Measurements from ENCODE around the gene HOXA3. TPM values are rescaled to one million over a fixed set of nuclear protein-coding genes. Genes with fewer than 3 reads are reported as not detected.

HOXA3 gene
- polyA plus RNA-seq, 2 of the 4 experiments (the other 2 are of a cell fraction), result 3.3 to 8.7 TPM

DNA sequence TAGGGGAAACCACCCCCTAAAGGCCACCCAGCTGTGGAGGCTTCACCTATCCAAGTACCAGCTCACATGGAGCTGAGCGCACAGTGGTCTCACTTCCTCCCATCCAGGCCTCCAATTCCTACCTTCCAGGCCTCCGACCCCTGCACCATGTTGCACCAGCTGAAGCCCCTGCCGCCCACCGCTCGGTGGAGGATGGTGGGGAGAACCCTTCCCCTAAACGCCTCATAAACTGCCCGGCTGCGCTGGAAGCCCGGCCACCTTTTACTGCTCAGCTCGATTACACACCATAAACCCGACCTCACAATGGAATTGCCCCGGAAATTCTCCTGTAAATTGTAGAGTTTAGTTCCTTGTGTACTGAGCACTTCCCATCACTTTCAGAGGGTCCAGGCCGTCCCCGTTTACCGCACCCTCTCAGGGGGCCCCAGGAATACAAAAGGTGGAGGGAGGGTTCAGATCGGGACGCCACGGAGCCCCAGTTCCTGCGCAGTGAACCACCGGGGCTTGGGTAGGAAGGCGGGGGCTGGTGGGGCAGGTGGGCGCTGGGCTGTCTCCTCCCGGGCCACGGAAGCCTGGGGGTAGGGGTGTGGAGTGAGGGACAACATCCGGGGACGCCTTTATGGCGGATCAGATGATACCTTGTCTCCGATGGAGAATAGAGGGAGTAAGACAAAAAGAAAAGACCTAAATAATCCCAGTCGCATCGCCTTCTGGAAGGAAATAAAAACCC lies 5.5 kb upstream of the HOXA3 start (continued):
- TF ChIP-seq, protein P1, sequence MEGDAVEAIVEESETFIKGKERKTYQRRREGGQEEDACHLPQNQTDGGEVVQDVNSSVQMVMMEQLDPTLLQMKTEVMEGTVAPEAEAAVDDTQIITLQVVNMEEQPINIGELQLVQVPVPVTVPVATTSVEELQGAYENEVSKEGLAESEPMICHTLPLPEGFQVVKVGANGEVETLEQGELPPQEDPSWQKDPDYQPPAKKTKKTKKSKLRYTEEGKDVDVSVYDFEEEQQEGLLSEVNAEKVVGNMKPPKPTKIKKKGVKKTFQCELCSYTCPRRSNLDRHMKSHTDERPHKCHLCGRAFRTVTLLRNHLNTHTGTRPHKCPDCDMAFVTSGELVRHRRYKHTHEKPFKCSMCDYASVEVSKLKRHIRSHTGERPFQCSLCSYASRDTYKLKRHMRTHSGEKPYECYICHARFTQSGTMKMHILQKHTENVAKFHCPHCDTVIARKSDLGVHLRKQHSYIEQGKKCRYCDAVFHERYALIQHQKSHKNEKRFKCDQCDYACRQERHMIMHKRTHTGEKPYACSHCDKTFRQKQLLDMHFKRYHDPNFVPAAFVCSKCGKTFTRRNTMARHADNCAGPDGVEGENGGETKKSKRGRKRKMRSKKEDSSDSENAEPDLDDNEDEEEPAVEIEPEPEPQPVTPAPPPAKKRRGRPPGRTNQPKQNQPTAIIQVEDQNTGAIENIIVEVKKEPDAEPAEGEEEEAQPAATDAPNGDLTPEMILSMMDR (IDR thresholded peaks at IDR 0.05), result no peak
- TF ChIP-seq, protein P2, sequence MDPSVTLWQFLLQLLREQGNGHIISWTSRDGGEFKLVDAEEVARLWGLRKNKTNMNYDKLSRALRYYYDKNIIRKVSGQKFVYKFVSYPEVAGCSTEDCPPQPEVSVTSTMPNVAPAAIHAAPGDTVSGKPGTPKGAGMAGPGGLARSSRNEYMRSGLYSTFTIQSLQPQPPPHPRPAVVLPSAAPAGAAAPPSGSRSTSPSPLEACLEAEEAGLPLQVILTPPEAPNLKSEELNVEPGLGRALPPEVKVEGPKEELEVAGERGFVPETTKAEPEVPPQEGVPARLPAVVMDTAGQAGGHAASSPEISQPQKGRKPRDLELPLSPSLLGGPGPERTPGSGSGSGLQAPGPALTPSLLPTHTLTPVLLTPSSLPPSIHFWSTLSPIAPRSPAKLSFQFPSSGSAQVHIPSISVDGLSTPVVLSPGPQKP (IDR thresholded peaks at IDR 0.05; ENCODE audit: low read depth, low read length), result no peak
- TF ChIP-seq FOSB (CRISPR knock-in tag; IDR thresholded peaks at IDR 0.05), result no peak

DNA sequence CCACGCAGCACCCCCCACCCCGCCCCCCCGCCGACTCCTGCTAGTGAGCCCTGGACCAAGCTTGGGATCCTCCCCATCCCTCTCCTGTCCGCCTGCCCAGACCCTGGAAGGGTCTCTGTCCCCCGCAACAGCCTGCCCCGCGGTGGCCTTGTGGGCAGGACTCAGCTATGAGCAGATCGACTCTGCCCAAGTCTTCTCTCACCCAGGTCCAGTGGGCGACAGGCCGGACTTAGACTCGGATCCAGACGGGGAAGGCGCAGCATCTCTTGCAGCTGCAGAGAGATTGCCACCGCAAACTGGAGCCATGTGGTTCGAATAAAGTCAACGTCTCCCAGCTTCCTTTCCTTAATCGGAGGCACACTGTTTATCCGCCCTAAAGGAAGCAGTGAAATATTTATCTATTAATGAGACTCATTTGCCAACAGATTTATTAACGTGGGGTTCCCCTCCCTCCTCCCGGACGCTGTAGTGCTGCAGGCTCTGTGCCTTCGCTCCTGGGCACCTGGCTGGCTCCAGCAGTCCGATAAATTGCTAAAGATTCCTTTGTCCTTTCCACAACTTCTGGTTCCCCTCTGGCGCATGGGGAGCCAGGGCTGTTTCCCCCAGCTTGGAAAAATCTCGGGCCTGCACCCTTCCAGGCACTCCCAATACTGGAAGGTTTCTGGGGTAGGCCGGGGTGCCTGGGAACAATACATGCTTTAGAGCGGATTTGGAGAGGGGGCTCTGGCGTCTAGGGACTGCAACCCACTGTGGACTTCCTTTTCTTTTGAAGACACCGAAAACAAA lies 4.7 kb upstream of the HOXA3 start:
- FAIRE-seq, result no peak
- no peak for DNase-seq (ENCODE audit: low read depth in 1 of 2, low spot score in 1 of 2)
- ChIA-PET POLR2A (interaction anchor here (0.8 to 1.2 kb wide), 7 partner anchors 14 to 782 kb away, joined by 3 to 7 read pairs (median 3); partner anchors contain the start of genes HOXA11 and HOXA5), CTCF (interaction anchor here (0.7 to 3.5 kb wide), 9 partner anchors 8 to 792 kb away, joined by 3 to 32 read pairs (median 3); partner anchors contain the start of genes HOXA5 and HOXA6)
- no peaks in the 10 kb centered on the region for H3K9me3 ChIP-seq
- ATAC-seq, result no peak
- peak overlapping the region; percentile 74 to 85 for H3K27ac ChIP-seq
- H3K4me1 ChIP-seq, result 0 out of 3 replicates have a peak, but pooled peaks cover 3% of the 10 kb centered on the region
- WGBS (ENCODE audit: missing lambda C conversion rate), result 92% methylated on average over 23 of the region's 30 CpGs
- TF ChIP-seq, protein P3, sequence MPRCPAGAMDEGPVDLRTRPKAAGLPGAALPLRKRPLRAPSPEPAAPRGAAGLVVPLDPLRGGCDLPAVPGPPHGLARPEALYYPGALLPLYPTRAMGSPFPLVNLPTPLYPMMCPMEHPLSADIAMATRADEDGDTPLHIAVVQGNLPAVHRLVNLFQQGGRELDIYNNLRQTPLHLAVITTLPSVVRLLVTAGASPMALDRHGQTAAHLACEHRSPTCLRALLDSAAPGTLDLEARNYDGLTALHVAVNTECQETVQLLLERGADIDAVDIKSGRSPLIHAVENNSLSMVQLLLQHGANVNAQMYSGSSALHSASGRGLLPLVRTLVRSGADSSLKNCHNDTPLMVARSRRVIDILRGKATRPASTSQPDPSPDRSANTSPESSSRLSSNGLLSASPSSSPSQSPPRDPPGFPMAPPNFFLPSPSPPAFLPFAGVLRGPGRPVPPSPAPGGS (IDR thresholded peaks at IDR 0.05), result no peak
- TF ChIP-seq, protein P2 (IDR thresholded peaks at IDR 0.05; ENCODE audit: low read depth, low read length), result no peak
- TF ChIP-seq ZSCAN20 (CRISPR knock-in tag; IDR thresholded peaks at IDR 0.05) (no peak), JUN (IDR thresholded peaks at IDR 0.05) (no peak), HOXB13 (CRISPR knock-in tag; IDR thresholded peaks at IDR 0.05; ENCODE audit: low read depth) (no peak), BHLHE40 (IDR thresholded peaks at IDR 0.05; ENCODE audit: low read depth, low read length) (no peak), ZNF302 (CRISPR knock-in tag; IDR thresholded peaks at IDR 0.05) (no peak), MYC (IDR thresholded peaks at IDR 0.05; ENCODE audit: borderline replicate concordance, low read length) (no peak), MAFK (IDR thresholded peaks at IDR 0.05; ENCODE audit: partially characterized antibody) (no peak), HOXA7 (CRISPR knock-in tag; IDR thresholded peaks at IDR 0.05) (no peak), GATA3 (IDR thresholded peaks at IDR 0.05; ENCODE audit: borderline replicate concordance) (no peak), TFCP2L1 (CRISPR knock-in tag; IDR thresholded peaks at IDR 0.05) (no peak)
- TF ChIP-seq, protein P4, sequence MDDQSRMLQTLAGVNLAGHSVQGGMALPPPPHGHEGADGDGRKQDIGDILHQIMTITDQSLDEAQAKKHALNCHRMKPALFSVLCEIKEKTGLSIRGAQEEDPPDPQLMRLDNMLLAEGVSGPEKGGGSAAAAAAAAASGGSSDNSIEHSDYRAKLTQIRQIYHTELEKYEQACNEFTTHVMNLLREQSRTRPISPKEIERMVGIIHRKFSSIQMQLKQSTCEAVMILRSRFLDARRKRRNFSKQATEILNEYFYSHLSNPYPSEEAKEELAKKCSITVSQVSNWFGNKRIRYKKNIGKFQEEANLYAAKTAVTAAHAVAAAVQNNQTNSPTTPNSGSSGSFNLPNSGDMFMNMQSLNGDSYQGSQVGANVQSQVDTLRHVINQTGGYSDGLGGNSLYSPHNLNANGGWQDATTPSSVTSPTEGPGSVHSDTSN (IDR thresholded peaks at IDR 0.05), result no peak
- TF ChIP-seq, protein P5, sequence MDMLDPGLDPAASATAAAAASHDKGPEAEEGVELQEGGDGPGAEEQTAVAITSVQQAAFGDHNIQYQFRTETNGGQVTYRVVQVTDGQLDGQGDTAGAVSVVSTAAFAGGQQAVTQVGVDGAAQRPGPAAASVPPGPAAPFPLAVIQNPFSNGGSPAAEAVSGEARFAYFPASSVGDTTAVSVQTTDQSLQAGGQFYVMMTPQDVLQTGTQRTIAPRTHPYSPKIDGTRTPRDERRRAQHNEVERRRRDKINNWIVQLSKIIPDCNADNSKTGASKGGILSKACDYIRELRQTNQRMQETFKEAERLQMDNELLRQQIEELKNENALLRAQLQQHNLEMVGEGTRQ (IDR thresholded peaks at IDR 0.05), result no peak
- H3K4me3 ChIP-seq, result peak overlapping the region; percentile 51
- H3K4me2 ChIP-seq, result peak overlapping the region; percentile 73
